Keratinocyte (primary cell): ENCODE measurements around the gene TCF7L2. TPM values are rescaled to one million over a fixed set of nuclear protein-coding genes. Genes with fewer than 3 reads are reported as not detected.
A peak's percentile ranks its signal among the peaks of the same experiment; 100 is the strongest.

Source experiments
- DNase-seq: peaks from one replicate; pipeline ENCODE4 v3.0.0-alpha.2; 2011; ENCODE audit warnings: low read depth, missing footprints, low spot score
- FAIRE-seq: peaks from 2 replicates; lab custom pipeline; 2011; peaks lifted over from hg19 to GRCh38; lab: Jason Lieb, UNC
- H2AFZ ChIP-seq: 2 replicates; pipeline ENCODE4 v1.6.0; 2012; ENCODE audit warnings: low read length, control low read depth, inconsistent platforms; ENCODE audit not compliant: control insufficient read depth
- H3K27ac ChIP-seq: 2 replicates; pipeline ENCODE4 v1.5.1; 2011; ENCODE audit warnings: low read length; ENCODE audit not compliant: control insufficient read depth, insufficient read depth
- H3K27me3 ChIP-seq: 3 replicates; pipeline ENCODE4 v1.6.0; 2011; ENCODE audit warnings: low read length; ENCODE audit not compliant: control insufficient read depth, insufficient read depth; ENCODE audit errors: extremely low read depth
- H3K36me3 ChIP-seq, 2 experiments: 2 replicates in 1 of 2; 3 replicates in 1 of 2; pipeline ENCODE4 v1.5.1; 2011; ENCODE audit warnings: low read length in 2 of 2, mild to moderate bottlenecking in 1 of 2; ENCODE audit not compliant: control insufficient read depth in 2 of 2, insufficient read depth in 2 of 2; ENCODE audit errors: extremely low read depth in 1 of 2
- H3K4me1 ChIP-seq: 3 replicates; pipeline ENCODE4 v1.5.1; 2011; ENCODE audit warnings: low read length; ENCODE audit not compliant: control insufficient read depth, insufficient read depth; ENCODE audit errors: extremely low read depth
- H3K4me2 ChIP-seq: 3 replicates; pipeline ENCODE4 v1.6.0; 2011; ENCODE audit warnings: low read depth, low read length; ENCODE audit not compliant: control insufficient read depth, insufficient read depth; ENCODE audit errors: extremely low read depth
- H3K4me3 ChIP-seq, 3 experiments: fragments of 200-600 bp in 1 of 3; sonication (generic) in 1 of 3; 2 replicates in 2 of 3; 3 replicates in 1 of 3; pipeline ENCODE4 v1.5.1; 2011 to 2016; ENCODE audit warnings: low read length in 3 of 3, mild to moderate bottlenecking in 3 of 3, control low read depth in 2 of 3, inconsistent platforms in 1 of 3, low read depth in 1 of 3, mixed read lengths in 1 of 3, mixed run types in 1 of 3, moderate library complexity in 1 of 3; ENCODE audit not compliant: control insufficient read depth in 2 of 3, insufficient read depth in 2 of 3; ENCODE audit errors: extremely low read depth in 1 of 3
- H3K79me2 ChIP-seq: 2 replicates; pipeline ENCODE4 v1.6.0; 2012; ENCODE audit warnings: low read length; ENCODE audit not compliant: control insufficient read depth, insufficient read depth
- H3K9ac ChIP-seq: 3 replicates; pipeline ENCODE4 v1.6.0; 2011; ENCODE audit warnings: low read length; ENCODE audit not compliant: control insufficient read depth, insufficient read depth; ENCODE audit errors: extremely low read depth
- H3K9me1 ChIP-seq: 3 replicates; pipeline ENCODE4 v1.6.0; 2011; ENCODE audit warnings: low read length; ENCODE audit not compliant: control insufficient read depth, insufficient read depth; ENCODE audit errors: extremely low read depth
- H3K9me3 ChIP-seq: 2 replicates; pipeline ENCODE4 v1.5.1; 2012; ENCODE audit warnings: low read depth, low read length; ENCODE audit not compliant: control insufficient read depth
- H4K20me1 ChIP-seq: 3 replicates; pipeline ENCODE4 v1.6.0; 2011; ENCODE audit warnings: low read length; ENCODE audit not compliant: control insufficient read depth, insufficient read depth; ENCODE audit errors: extremely low read depth
- CTCF ChIP-seq, 3 experiments: IDR thresholded peaks in 1 of 3; conservative IDR thresholded peaks in 1 of 3; optimal IDR thresholded peaks in 1 of 3; 2 replicates in 2 of 3; 3 replicates in 1 of 3; pipeline versions ENCODE3 to v1.5.1; 2011; ENCODE audit warnings: low read length in 3 of 3, mild to moderate bottlenecking in 3 of 3, moderate library complexity in 2 of 3, control low read depth in 1 of 3, inconsistent platforms in 1 of 3; ENCODE audit not compliant: insufficient read depth in 2 of 3; ENCODE audit errors: extremely low read depth in 1 of 3
- EZH2 ChIP-seq: IDR thresholded peaks from one replicate; pipeline ENCODE4 v1.6.1; 2012; ENCODE audit warnings: inconsistent platforms, mild to moderate bottlenecking, low read length, moderate library complexity
- dilution Hi-C: fragments of 300-500 bp; cut with MboI; formaldehyde crosslinking; loops from one replicate; pipeline ENCODE4 v1.7.0; 2020; ENCODE audit warnings: low sequenced_read_pairs; ENCODE audit not compliant: extremely low pct_ligation_motif_present
- polyA plus RNA-seq, 5 experiments: library from polyadenylated mRNA; depleted of rRNA in 3 of 5; stranded (reverse) in 3 of 5; stranded (forward) in 1 of 5; unstranded in 1 of 5; fragments of >200 nt; gene quantifications; 1 replicate in 1 of 5; 2 replicates in 3 of 5; 3 replicates in 1 of 5; pipeline versions ENCODE4 v1.2.1 to v1.2.3, GENCODE V29; 2011 to 2012; ENCODE audit warnings: missing spikeins in 2 of 5, low read depth in 1 of 5, low replicate concordance in 1 of 5

TCF7L2 gene
- polyA plus RNA-seq, 1 donor (not counting 4 experiments of a cell fraction or from before 2014, with no cell fraction given): 2.5 TPM

DNA sequence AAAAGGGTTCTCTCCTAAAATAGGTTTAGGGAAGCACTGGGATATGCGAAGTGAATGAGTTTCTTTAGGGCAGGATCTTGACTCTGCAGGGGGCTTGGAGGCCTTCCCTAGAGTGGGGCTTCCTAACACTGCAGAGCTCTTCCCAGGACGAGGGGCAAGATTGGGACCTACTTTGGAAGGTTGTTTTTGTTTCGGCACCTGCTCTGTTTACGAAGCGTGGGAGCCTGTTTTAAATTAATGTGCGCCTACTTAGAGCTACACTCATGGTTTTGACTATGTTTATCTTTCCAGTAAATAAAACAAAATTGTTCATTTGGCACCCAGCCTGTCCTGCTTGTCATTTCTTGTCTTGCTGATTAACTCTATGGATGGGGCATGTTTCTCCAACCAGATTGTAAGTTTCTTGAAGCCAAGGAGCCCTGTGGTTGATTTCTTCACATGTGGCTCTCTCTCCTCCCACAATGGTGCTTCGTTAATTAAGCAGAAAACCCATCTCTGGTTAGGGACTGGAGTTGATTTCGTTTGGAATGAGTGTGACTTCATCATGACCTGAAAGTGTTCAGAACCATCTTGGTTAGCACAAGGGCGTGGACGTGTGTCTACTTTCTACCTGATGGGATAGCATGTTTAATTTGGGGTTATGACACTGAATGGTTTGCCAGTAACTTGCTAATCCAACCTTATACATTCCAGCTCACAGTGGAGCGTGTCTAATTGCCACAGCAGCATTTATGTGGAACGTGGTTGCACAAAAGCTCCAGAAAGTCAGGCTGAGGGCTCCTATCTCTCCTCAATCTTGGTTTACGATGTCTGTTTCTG, 98.1 kb downstream of the TCF7L2 start:
- H2AFZ ChIP-seq: no peak overlapping the region
- no peaks in the 10 kb centered on the region for H3K27me3 ChIP-seq
- H3K9ac ChIP-seq: no peak overlapping the region
- H3K4me3 ChIP-seq: no peak overlapping the region
- dilution Hi-C loops: no loop called here
- peaks cover 0 to 2% of the 10 kb centered on the region in 2 experiments for H3K36me3 ChIP-seq
- no peaks in the 10 kb centered on the region for H3K9me3 ChIP-seq
- H4K20me1 ChIP-seq: no peaks in the 10 kb centered on the region
- H3K4me2 ChIP-seq: no peak overlapping the region
- no peak overlapping the region for H3K27ac ChIP-seq
- peaks cover 14% of the 10 kb centered on the region for H3K4me1 ChIP-seq
- H3K79me2 ChIP-seq: peaks cover 2% of the 10 kb centered on the region
- TF ChIP-seq EZH2: no peak
- TF ChIP-seq CTCF (optimal IDR thresholded peaks at IDR 0.05 in 1 of 3, IDR thresholded peaks at IDR 0.05 in 1 of 3, conservative IDR thresholded peaks at IDR 0.05 in 1 of 3; ENCODE audit: extremely low read depth in 1 of 3, insufficient read depth in 2 of 3, low read length in 3 of 3): no peak
- no peaks in the 10 kb centered on the region for H3K9me1 ChIP-seq
- DNase-seq: no peak
- FAIRE-seq: peak; percentile 20

GRCh38 chr10:113049881-113050280, 99.8 kb downstream of the TCF7L2 start:
- dilution Hi-C loops: no loop called here
- Histone ChIP-seq H4K20me1 (no peaks in the 10 kb centered on the region), H3K9me1 (no peaks in the 10 kb centered on the region), H3K9me3 (no peaks in the 10 kb centered on the region), H2AFZ (no peak overlapping the region), H3K4me1 (peaks cover 16% of the 10 kb centered on the region), H3K4me3 (no peak overlapping the region), H3K9ac (no peak overlapping the region), H3K79me2 (peaks cover 2% of the 10 kb centered on the region), H3K27me3 (no peaks in the 10 kb centered on the region), H3K27ac (no peak overlapping the region), H3K4me2 (no peak overlapping the region), H3K36me3 (peaks cover 0 to 2% of the 10 kb centered on the region in 2 experiments)
- DNase-seq (no peak), FAIRE-seq (no peak)
- TF ChIP-seq EZH2 (no peak), CTCF (optimal IDR thresholded peaks at IDR 0.05 in 1 of 3, IDR thresholded peaks at IDR 0.05 in 1 of 3, conservative IDR thresholded peaks at IDR 0.05 in 1 of 3; ENCODE audit: extremely low read depth in 1 of 3, insufficient read depth in 2 of 3, low read length in 3 of 3) (no peak)
